ENCODE measurements around the gene HBS1L.

Gene HBS1L

DNA sequence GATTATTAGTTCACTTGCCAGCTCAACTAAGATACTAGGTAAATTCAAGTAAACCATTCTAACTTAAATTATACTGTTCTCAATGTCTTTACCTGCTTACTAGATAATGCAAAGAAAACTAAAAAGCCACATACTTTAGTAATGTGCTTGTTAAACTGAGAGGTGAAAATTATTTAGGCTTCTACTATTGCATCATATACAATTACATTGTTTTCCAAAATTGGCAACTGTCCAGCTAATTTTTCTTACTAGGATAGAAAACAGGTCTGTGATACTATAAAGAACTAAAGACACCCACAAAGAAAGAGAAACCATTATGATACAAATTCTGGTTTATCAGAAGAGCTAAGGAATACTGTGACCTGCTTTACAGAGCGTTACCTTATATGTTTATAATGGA is 59.1 kb downstream of the HBS1L start:
- DNase-seq = no peak

DNA sequence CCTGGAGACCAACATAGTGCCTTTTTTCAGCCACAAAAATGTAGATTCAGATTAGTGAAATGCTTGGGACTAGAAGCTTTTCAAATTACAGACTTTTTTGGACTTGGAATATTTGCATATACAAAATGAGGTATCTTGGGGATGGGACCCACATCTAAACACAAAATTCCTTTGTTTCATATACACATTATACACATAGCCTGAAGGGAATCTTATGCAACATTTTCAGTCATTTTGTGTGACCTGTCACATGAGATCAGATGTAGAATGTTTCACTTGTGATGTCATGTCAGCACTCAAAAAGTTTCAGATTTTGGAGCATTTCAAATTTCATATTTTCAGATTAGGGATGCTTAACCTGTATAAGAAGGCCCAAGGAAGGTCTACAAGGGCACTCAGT is 60.2 kb downstream of the HBS1L start:
- no peak for DNase-seq

DNA sequence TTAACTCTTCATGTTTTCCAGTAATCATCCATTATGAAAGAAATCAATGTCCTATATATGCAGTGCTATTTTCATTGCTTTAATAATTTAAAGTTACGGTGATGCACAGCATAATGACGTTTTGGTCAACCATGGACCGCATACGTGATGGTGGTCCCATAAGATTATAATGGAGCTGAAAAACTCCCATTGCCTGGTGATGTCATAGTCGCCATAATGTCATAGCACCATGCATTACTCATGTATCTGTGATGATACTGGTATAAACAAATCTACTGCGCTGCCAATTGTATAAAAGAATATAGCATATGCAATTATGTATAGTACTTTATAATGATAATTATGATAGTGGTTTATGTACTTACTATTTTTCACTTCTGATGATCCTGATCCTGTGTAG is 62.5 kb downstream of the HBS1L start:
- no peak for DNase-seq

DNA sequence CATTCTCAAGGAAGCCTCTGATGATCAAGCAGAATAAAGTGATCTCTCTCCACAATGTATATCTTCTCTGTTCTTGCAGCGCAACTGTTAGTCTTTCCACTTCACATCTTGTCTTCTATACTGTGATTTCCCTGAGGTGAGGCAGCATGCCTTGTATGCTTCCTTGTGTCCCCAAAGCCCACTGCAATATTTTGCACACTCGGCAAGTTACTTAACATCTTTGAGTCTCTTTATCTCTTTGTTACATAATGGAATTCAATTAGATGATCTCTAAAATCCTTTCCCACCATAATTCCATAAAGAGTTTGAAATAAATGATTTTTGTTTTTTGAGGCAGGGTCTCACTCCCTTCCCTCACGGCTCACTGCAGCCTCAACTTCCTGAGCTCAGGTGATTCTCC is 64.4 kb downstream of the HBS1L start:
- no peak for DNase-seq

DNA sequence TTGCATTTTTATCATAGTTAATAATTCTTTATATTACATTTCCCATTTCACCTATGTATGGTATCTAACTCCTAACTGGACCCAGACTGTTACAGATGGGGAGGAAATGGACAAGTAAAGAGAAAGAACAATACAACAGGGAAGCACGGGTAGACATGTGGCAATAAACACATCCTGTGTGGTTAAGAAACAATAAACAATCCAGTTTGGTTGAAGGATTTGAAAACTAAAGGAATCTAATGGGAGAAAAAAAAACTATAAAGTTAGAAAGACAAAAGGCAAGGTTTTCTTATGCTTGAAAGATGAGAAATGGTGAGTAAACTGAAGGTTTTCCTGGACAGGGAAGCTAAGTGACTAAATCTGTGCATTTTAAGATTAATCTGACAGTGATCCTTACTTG is 69.8 kb downstream of the HBS1L start:
- DNase-seq = no peak

DNA sequence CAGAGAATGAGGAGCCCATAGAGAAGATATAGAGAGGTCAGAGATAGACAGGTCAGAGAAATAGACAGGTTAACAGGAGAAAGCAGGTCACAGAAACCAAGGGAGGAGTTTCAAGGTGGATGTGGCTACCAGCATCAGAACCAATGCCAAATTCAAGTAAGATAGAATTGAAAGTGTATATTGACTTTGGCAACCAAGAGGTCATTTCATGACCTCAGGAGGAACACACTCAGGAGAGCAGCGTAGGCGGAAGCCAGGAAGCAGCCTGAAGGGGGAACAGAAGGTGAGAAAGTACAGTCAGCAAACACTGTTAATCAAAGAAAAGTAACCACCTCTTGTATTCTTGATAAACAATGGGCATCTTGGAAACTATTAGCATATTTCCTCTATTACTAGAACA is 70.8 kb downstream of the HBS1L start:
- DNase-seq = no peak

DNA sequence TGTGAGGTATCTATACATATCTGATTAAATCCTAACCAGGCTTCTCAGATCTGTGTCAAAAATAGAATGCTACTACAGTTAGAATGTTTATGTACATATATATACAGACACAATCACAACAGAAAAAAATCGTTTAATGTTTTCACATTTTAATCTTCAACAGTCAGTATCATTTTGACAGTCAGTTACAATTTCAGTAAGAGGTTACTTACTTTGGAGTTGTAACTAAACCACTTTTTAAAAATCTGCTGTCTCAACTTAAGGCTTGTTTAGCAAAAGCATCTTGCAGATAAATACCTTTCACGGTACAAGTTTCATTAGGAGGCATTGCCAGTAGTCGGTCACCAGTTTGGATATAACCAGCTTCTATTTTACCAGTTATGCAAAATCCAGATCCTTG is 72.5 kb downstream of the HBS1L start:
- DNase-seq = no peak

DNA sequence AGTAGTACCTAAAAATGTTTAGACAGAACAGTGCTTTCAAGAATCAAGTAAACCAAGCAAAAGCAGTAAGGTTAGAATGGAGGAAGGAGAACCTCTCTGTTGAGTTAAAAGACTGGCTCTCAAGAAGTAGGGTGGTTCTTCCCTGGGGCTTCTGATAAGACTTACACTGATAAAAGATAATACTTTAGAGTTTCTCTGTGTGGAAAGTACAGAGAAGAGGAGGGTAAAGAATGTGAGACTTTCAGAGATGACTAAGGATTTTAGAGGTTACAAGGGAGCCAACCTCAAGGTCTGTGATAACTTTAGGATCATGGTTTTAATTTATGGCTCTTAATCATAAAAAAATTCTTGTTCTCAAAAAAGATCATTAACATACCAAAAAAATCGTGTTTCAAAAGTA is 73.8 kb downstream of the HBS1L start:
- DNase-seq = no peak

DNA sequence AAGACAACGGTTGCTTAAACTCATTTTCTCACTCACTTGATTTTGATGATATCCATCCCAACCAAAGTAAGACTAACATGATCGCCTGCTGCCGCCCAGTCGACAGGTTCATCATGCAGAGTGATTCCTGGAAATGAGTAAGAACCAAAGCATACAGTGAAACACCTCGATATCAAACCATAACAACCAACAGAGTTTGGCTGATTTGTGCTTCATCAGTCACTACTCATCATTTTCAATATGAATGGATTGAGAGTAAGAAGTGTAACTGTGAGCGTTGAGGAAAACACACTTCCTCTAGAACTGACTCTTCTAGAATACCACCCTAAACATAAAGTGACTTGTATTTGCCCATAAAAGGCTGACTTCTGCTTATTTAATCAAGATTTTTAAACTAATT is 75.5 kb downstream of the HBS1L start:
- DNase-seq = no peak

DNA sequence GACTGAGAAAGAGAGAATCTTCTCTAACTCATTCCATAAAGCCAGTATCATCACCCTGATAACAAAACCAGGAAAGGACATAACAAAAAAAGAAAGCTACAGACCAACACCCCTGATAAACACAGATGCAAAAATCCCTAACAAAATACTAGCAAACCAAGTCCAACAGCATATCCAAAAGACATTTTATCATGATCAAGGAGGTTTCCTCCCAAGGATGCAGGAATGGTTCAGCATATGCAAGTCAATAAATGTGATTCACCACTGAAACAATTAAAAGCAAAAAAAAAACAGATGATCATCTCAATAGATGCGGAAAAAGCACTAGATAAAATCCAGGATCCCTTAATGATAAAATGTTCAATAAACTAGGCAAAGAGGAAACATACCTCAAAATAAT is 80.3 kb downstream of the HBS1L start:
- no peak for DNase-seq

DNA sequence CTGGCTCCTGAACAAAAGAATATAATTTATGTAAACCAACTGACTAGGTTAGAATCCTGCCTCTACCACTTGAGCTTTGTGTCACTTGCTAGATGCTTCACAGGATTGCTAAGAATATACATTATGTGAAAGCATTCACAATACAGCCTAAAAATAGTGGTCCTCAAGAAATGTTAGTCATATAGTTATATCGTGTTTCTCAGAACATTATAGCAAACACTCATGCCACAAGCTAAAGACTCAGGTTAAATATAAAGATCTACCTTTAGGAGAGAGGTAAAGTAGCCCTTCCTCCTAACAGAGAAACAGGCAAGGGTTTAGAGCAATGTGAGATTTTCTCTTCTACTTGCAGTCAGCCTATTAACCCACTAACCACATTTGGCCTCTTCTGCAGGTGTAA is 86.9 kb downstream of the HBS1L start:
- DNase-seq = no peak

DNA sequence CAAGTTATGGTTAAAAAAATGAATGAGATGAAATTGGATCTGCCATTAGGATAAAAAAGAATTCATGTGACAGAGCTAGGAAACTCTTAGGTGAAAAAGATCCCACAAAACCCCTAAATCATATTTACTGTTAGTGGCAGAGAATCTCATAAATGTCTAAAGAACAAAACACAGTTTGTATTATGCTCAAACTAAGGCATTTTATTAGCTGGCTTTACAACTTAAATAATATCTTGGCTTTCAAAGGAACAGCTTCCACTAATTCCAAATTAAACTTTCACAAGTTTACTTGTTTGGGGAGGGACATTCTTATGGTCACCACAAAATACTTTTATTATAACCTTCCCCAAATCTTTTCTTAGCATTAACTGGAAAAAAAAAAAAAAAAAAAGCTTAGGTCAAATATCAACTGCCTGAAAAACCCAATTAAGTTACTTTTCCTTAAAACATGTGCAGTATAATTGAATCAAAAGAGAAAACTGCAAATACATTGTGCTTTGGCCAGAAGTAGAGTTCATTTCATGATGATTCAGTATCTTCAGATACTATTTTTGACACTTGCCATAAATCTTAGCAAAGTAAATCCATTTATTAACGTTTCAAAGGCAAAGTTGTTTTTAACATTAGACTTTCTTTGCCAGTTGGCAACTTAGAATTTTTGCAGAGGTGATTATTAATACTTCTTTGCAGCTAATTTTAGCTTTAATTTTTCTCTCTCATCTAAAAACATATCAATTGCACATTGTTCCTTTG is 90.0 kb downstream of the HBS1L start:
- no peak for DNase-seq

DNA sequence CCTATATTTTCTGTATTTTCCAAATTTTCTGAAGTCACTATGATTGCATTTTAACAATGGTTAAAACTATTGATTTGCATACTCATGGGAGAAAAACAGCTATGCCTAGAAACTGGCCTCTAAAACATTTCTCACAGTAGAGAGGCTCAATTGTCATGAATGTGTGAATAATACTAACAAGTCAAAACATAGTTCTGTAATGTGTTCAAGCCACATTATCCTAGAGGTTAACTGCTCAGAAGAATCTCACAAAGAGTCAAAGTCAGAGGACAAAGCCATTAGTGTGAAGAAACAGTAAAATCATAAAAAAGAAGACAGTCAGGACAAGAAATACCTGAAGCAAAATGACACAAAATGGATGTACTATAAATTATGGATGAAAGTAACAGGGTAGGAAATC is 92.2 kb downstream of the HBS1L start:
- DNase-seq = no peak

DNA sequence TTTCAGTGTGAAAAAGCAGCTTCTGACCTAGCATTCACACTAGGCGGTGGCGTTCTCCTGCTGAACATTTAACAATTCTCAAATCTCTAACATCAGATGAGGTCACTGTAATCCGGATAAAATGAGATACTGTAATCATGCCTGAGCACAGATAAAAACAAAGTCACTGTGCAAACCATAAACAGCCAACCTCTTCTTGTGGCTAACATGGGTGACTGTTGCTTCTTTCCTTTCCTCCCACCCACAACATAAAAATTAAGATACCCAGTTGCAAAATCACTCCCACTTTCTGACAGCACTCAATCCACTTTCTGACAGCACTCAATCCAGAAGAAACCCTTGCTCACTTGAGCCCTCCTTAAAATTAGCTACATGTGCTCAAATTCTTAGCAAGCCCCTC is 93.3 kb downstream of the HBS1L start:
- DNase-seq = no peak

DNA sequence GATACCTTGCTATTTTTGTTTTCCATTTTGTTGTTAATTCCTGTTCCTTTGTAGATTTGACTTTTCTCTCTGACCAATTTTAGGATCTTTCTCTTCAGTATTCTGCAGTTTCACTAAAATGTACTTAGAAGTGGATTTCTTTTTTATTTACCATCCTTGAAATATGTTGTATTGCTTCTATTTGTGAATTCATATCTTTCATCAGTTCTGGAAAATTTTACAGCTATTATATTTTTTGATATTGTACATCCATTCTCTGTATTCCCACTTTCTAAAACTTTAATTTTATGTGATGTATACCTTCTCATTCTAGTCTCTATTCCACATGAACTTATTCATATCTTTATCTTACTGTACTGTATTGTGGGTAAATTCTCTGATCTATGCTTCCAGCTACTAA is 95.0 kb downstream of the HBS1L start:
- DNase-seq = no peak

DNA sequence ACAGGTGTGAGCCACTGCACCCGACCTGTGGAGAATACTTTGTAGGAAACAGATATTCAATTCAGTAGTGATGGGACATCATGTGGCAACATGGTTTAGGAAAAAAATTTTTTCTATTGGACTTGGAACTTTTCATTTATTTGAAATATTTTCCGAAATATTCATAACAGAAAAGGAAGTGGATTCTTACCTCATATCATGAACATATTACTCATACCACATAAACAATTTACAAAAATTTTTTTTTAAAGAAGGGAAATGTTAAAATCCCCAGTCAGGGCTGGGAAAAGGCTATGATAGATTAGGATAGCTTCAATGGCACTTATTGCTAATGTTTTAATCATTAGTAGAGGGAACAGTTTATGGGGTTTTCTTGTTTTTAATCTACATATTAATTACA is 97.9 kb downstream of the HBS1L start:
- DNase-seq = no peak

DNA sequence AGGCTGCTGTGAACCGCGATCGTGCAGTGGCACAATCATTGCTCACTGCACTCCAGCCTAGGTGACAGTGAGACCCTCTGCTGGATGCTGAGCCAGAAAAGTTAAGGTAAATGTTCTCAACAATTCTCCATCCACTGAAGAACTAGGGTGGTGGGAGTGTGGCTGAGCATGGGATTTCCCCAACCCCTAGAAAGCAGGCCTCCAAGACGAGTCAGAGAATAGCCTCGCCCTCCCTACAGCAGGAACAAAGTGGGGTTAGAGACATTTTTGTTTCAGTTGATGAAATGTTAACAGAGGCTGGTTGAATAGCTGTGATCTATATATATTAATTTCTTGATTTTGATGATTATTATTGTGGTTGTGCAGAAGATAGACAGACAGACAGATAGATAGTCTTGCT is 98.6 kb downstream of the HBS1L start:
- no peak for DNase-seq

DNA sequence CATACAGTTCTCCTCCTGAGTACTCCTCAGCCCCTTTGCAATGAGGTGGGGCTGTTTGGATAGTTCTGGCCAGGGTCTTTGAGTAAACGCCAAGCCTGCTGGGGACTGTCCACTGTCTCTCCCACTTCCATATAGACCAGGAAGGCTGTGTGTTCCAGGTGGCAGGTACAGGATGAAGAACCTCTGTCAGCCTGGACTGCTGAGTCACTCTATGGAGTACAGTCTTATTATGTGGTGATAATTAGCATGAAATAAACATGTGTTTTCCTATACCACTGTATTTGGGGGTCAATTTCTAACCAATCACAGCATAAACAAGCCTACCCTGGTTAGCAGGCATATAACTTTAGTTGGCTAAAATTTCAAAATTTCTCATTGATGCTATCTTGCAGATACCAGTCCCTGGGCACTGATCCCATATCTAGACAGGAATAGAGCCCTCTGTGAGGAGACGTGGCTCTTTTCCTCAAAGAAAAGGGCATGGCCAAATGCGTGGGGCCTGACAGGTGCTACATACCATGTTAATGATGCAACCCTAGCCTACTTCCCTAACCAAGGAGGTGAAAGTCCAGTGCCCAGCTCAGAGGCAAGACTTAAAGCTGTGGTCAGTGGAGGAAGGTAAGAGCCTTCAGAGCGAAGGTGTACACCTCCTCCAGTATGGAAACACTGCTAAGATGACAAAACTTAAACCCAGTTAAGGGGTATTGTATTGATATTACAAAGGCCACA is 100.2 kb downstream of the HBS1L start:
- DNase-seq = no peak

DNA sequence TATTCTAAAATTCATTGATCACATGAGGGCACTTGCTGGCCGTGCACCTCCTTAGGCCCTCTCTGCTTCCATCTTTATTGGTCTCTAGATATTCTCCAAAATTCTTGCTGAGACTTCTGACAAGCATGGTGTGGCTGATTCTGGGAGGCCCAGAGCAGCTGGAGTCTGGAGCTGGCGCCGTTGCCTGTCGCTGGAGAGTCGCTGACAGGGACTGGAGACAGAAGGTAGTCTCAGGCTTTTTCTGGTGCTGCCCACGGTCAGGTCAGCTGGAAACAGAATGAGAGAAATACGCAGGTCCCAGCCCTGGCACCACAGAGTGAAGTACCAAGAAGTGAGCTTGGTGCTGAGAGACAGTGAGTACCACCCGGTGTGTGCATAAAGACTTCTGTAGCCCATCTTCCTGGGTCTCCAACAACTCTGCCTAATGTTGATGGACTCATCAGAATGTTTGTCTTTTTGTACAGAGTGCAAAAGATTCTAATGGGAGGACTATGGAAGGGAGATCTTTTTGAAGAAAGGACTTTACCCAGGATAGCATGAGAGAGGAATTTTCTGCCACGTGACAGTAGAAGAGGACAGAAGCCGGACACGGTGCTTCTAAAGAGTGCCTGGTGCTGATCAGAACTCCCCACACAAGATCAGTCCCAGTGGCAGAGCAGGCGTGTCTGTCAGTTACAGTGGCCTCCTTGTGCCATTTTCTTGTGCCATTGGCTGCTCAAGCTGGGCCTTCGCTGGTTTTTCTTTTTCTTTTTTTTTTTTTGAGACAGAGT is 102.9 kb downstream of the HBS1L start:
- DNase-seq = no peak

DNA sequence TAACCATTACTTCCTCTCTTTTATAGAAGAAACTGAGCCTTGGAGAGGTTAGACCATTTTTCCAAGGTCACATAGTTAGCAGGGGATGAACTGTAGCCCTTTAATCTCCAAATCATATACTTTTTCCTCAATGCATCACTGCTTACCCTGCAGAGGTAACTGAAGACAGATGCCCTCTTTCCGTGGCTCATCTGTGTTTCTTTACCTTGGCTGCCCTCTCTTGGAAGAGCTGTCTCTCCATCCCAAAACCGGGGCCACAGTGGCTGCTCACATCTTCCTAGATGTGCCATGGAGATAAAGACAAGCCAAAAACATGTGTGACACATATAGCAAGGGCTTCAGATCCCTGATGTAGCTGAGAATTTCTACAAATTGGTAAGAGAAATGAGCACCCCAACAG is 104.1 kb downstream of the HBS1L start:
- DNase-seq = no peak

DNA sequence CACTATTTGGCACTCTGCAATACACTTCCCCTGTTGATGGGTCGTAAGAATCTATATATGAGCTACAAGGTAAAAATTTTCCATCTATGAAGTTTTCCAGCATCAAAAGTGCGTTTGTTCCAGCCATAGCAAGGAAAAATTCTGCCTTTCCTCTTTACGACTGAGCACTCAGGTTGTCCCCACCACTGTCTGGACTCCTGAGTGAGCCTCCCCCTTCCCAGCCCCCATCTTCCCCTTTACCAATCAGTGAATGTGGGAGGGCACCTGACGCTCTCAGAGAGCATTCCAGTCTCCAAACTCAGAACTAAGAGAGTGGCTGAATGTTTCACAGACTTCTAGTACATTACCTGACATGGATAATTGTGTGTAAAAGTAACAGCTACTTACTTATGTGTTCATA is 104.7 kb downstream of the HBS1L start, which contains the start of gene ALDH8A1:
ALDH8A1 (minus strand) TSS at position 175 of the 400 bp plus-strand sequence; CDS start at position 127, 48 bp downstream.
- DNase-seq = no peak

DNA sequence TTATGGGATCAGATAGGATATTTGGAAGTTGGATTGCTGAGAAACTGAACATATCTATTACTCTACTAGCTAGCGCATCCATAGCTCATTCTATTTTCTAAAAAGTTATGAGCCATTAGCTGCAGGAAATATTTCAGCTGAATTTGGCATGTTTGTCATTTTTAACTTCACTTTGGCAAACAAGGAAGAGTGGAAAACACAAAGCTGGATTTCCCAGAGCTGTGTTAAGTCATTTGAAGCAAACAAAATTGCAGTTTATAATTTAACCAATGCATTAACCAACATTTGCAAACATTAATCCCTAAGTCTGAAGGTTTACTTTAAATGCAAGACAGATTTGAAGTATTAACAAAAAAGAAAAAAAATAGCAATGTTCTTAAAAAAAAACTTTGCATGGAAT is 105.9 kb downstream of the HBS1L start:
- no peak for DNase-seq

DNA sequence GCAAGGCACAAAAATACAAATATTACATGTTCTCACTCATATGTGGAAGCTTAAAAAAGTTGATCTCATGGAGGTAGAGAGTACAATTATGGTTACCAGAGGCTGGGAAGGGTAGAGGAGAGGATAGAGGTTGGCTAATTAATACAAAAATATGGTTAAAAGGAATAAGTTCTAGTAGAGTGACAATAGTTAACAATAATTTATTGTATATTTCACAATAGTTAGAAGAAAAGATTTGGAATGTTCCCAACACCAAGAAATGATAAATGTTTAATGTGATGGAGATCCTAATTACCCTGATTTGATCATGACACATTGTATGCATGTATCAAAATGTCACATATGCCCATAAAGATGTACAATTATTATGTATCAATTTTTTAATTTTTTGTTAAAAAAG is 106.5 kb downstream of the HBS1L start:
- DNase-seq = no peak

DNA sequence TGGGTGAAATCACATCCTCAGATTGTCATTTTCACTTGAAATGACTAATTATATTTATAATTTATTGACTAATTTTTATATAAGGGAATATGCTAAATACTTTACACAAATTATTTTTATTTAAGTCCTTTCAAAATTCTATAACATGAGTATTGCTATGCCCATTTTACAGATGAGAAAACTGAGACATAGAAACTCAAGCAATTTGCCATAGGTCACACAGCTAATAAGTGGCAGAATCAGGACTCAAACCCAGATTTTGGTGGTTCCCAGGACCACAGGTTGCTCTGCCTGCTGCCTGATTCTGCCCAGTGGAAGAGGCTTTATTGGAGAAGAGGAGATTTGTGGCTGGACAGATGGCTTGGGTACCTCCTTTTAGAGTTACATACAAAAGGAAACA is 109.6 kb downstream of the HBS1L start:
- DNase-seq = no peak
